GM12891 (cell line): ENCODE results near the gene SETD7.

Source experiments
- DNase-seq: peaks from one replicate; pipeline ENCODE4 v3.0.0; 2011; ENCODE audit warnings: low spot score; ENCODE audit not compliant: insufficient read length
- FAIRE-seq: peaks from 2 replicates; lab custom pipeline; 2011; peaks lifted over from hg19 to GRCh38; lab: Jason Lieb, UNC
- PAX5 ChIP-seq: IDR thresholded peaks from 2 replicates; pipeline ENCODE4 v1.6.1; 2011; ENCODE audit warnings: low read length, moderate library complexity, mild to moderate bottlenecking; ENCODE audit not compliant: insufficient read depth, severe bottlenecking
- POLR2A ChIP-seq: IDR thresholded peaks from 2 replicates; pipeline ENCODE4 v1.6.1; 2011; ENCODE audit warnings: low read depth, low read length, control low read depth
- POLR2AphosphoS5 ChIP-seq: IDR thresholded peaks from 2 replicates; pipeline ENCODE4 v1.6.1; 2011; ENCODE audit warnings: low read depth, low read length, control low read depth
- POU2F2 ChIP-seq: IDR thresholded peaks from 2 replicates; pipeline ENCODE4 v1.6.1; 2011; ENCODE audit warnings: low read depth, mild to moderate bottlenecking, control low read depth, low read length, moderate library complexity
- SPI1 ChIP-seq: IDR thresholded peaks from 2 replicates; pipeline ENCODE4 v1.6.1; 2011; ENCODE audit warnings: low read depth, low read length, control low read depth
- TAF1 ChIP-seq: IDR thresholded peaks from 2 replicates; pipeline ENCODE4 v1.6.1; 2011; ENCODE audit warnings: low read depth, low read length, control low read depth

The SETD7 gene

DNA sequence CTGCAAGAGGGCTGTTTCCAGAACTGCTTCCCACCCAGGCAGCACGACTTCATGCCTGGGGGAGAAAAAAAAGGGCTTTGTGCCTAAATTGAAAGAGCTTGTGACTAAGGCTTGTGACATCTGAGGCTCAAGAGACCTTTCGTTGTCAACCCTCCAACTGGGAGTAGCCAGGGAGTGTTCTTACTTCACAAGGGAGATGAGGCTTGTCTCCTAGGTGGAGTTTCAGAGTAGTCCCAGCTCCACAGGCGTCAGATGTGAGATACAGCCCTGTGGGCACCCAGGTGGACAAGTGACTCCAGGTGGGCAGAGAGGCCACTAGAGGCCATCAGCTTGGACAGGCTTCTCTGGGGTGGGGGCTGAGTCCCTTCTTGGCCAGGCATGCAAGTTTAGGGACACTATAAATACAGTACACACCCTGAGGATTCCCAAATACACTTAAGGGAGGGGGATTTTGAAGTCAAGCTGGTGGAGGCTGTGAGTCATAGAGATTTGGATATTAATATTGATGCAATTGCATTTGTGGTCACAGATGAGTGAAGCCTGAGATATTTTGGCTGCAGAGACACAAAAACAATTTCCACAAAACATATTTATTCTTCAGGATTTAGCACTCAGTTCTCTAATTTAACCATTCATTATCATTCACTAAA is 40.1 kb upstream of the SETD7 start:
- DNase-seq (no peak), FAIRE-seq (no peak)
- no peak for TF ChIP-seq SPI1
- no peak for TF ChIP-seq TAF1
- no peak for TF ChIP-seq POLR2A
- no peak for TF ChIP-seq PAX5
- TF ChIP-seq POLR2AphosphoS5: no peak
- TF ChIP-seq POU2F2: no peak

DNA sequence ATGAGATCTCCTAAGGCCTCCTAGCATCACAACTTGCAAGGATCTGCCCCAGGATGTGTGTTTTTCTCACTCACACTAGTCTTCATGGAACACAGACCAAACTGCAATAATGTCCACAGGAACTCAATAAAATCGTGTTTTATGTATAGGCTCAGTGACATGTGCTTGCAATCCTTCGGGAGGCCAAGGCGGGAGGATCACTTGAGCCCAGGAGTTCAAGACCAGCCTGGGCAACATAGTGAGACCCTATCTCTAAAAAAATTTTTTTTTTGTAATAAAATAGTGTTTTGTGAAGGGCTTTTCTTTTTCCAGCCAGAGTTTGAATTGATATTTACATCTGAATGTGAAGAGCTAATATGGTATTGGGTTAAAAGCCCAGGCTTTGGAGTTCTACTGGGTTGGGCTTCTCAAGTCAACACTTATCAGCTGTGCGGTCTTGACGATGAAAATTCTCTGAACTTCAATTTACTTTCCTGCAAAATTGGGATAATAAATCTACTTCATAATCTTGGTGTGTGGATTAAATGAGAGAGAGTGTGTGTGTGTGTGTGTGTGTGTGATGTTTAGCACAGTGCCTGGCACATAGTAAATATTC is 38.7 kb upstream of the SETD7 start:
- TF ChIP-seq TAF1: no peak
- no peak for FAIRE-seq
- DNase-seq: no peak

DNA sequence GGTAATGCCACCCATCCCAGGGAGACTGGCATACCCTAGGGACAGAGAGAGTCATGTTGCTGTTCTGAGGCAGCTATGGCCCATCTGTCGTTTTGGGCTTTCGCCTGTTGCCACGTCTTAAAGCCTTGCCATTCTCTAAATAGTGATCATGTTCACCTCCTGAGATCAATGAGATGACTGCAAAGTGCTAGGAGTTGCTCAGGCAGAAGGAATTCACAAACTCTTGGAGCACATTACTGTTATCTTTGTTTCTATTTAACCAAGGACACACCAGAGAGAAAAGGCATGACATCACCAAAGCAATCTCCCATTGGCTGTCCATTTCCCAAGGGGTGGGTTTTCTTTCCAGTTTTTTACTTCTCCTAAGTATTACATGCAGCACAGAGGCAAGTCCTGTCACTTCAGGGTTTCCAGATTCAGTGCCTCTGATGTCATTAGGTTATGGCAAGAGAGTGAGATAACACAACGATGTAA is 37.1 kb upstream of the SETD7 start:
- no peak for FAIRE-seq
- DNase-seq: no peak
- TF ChIP-seq SPI1 (no peak), TAF1 (no peak), POU2F2 (no peak), POLR2AphosphoS5 (no peak), PAX5 (no peak), POLR2A (no peak)

DNA sequence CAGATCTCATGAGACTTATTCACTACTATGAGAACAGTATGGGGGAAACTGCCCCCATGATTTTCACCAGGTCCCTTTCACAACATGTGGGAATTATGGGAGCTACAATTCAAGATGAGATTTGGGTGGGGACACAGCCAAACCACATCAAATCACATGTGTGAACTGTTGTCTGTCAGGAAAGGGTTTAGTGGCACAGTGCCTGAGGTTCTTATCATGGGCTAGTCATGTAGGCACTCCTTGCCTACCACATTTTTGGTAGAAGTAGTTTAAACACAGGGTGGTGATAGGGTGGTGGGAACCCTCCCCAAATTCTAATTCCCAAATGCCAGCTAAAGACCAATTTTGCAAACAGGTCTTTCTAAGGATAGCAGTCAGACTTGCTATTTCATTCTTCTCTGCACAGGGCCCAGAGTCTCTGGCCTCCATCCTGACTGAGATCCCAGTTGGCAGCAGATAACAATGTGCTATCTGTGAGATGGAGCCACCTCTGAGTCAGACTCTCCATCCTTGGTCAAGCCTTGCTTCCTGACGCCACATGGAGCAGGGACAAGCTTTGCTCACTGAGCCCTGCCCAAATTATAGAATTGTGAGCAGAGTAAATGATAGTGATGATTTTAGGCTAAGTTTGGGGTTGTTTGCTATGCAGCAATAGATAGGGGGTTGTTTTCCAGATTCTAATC is 33.5 kb upstream of the SETD7 start:
- FAIRE-seq (no peak), DNase-seq (no peak)
- TF ChIP-seq POU2F2 (no peak), SPI1 (no peak), POLR2AphosphoS5 (no peak), PAX5 (no peak), TAF1 (no peak), POLR2A (no peak)

DNA sequence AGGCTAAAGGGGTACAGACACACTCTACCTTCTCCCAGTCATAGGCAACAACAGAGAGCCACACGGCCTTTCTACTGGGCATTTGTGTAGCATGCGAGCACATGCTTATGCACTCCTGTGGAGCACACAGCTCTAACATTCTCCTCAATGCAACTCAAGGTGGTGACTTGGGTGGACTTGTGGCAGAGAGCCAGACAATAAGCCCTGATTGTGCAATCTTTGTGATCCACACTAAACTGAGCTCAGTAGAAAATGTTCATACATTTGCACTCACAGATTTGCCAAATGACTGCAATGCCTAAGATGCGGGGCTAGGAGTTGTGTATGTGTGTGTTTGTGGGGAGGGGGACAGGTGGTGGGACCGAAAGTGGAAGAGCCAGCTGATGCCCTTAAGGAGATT is 31.4 kb upstream of the SETD7 start:
- FAIRE-seq: no peak
- DNase-seq: no peak
- TF ChIP-seq POU2F2 (no peak), POLR2A (no peak), PAX5 (no peak), SPI1 (no peak), TAF1 (no peak), POLR2AphosphoS5 (no peak)

DNA sequence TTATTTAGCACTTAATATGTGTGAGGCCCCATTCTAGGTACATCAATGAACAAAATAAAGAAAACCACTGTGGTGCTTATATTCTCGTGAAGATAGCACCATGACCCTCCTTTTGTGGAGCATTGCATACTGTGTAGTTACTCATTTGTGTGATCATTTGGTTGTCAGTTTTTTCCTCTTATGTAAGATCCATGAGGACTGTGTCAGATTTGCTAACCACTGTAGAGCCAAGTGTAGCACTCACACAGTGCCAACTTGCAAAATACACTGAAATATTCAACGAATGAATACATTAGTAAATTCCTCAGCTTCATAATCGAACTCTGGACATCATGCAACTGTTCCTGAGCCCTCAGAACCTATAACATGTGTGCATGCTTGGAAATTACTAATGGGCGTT is 29.5 kb upstream of the SETD7 start:
- FAIRE-seq: no peak
- TF ChIP-seq POLR2A (no peak), TAF1 (no peak), POU2F2 (no peak), SPI1 (no peak), PAX5 (no peak), POLR2AphosphoS5 (no peak)
- no peak for DNase-seq

DNA sequence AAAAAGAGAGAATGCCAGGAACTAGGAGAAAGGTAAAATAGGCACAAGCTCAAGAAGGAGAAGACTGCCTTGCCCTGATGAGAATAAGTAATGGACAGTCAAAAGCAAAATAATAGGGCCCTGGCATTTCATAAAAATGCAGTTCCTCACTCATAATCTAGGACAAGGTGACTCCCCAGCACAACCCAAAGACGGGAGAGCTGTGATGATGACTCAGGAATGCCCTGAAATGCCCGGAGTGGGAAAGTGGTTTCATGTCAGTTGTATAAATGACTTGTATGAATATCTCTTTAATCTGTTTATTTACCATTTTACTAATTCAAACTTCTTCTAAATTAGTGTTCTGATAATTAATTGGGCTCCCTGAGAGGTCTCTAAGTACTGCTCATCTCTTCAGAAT is 28.8 kb upstream of the SETD7 start:
- TF ChIP-seq SPI1 (no peak), PAX5 (no peak), POLR2AphosphoS5 (no peak), TAF1 (no peak), POU2F2 (no peak), POLR2A (no peak)
- DNase-seq (no peak), FAIRE-seq (no peak)

DNA sequence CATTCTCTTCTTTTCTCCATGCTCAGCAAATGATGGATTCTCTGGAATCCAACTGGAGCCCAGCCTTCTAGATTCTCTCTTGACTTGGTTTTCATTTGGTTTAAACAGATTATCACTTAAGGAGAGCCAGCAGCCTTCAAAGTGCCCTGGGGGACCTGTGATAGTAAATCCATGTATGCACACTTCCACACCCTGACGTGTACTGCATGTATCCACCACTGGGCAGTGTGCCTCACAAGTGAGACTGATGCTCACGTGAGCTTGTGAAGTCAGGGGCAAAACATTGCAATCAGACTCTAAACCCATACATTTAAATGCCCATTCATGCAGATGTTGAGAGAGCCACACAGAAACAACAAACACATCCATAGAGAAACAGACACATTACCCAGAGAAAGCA is 28.0 kb upstream of the SETD7 start:
- TF ChIP-seq POLR2AphosphoS5: no peak
- no peak for FAIRE-seq
- DNase-seq: no peak

DNA sequence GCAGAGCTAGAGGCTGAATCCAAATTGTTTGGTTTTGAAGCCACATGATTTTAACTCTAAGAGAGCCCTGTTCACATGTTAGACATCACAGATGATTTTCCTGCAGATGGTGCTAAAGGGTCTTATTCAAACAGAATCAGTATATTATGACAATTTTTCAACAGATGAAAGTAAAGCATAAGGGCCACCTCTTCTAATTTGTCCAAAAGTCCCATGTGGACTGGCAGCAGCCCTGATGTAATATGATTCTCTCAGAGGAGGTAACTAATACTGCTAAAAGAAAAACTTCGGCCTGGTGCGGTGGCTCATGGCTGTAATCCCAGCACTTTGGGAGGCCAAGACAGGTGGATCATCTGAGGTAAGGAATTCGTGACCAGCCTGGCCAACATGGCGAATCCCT is 26.0 kb upstream of the SETD7 start:
- no peak for FAIRE-seq
- DNase-seq: no peak
- no peak for TF ChIP-seq PAX5
- no peak for TF ChIP-seq POU2F2
- no peak for TF ChIP-seq POLR2A
- no peak for TF ChIP-seq POLR2AphosphoS5
- TF ChIP-seq TAF1: no peak
- no peak for TF ChIP-seq SPI1

DNA sequence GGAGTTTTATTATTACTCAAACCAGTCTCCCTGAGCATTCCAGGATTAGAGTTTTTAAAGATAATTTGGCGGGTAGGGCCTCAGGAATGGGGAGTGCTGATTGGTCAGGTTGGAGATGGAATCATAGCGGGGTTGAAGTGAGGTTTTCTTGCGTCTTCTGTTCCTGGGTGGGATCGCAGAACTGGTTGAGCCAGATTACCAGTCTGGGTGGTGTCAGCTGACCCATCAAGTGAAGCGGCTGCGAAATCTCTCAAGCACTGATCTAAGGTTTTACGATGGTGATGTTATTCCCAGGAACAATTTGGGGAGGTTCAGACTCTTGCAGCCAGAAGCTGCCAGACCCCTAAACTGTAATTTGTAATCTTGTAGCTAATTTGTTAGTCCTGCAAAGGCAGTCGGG is 25.1 kb upstream of the SETD7 start:
- TF ChIP-seq PAX5: no peak
- no peak for TF ChIP-seq TAF1
- TF ChIP-seq POLR2AphosphoS5: no peak
- TF ChIP-seq POLR2A: no peak
- TF ChIP-seq POU2F2: no peak
- TF ChIP-seq SPI1: no peak
- FAIRE-seq (no peak), DNase-seq (no peak)
